WI38 (cell line): ENCODE data around the gene IGLL1.

Source experiments
- H3K4me3 ChIP-seq: 2 replicates; pipeline ENCODE4 v1.5.1; 2011; ENCODE audit warnings: low read depth, mild to moderate bottlenecking, control low read depth, low read length
- CTCF ChIP-seq: IDR thresholded peaks from 2 replicates; pipeline ENCODE4 v1.5.1; 2012; ENCODE audit warnings: low read depth, mild to moderate bottlenecking, control low read depth, low read length

Gene IGLL1

GRCh38 chr22:23533771-23534191, 46.3 kb downstream of the IGLL1 start:
- no peak for TF ChIP-seq CTCF
- H3K4me3 ChIP-seq, result no peak overlapping the region

GRCh38 chr22:23533328-23533762, 46.7 kb downstream of the IGLL1 start:
- peak; percentile 45 for TF ChIP-seq CTCF
- H3K4me3 ChIP-seq, result no peak overlapping the region

- no peak overlapping the region for H3K4me3 ChIP-seq
- TF ChIP-seq CTCF, result no peak
These were observed 47.4 kb downstream of the IGLL1 start for GRCh38 chr22:23532731-23533130.

GRCh38 chr22:23531966-23532705, 48.0 kb downstream of the IGLL1 start:
- no peak overlapping the region for H3K4me3 ChIP-seq
- no peak for TF ChIP-seq CTCF

- no peak overlapping the region for H3K4me3 ChIP-seq
- TF ChIP-seq CTCF, result no peak
These were observed 48.7 kb downstream of the IGLL1 start for GRCh38 chr22:23531283-23531956.

- TF ChIP-seq CTCF, result no peak
- no peak overlapping the region for H3K4me3 ChIP-seq
These were observed 49.3 kb downstream of the IGLL1 start for GRCh38 chr22:23530766-23531282.

- no peak overlapping the region for H3K4me3 ChIP-seq
- TF ChIP-seq CTCF, result no peak
These were observed 50.0 kb downstream of the IGLL1 start for GRCh38 chr22:23530106-23530505.
